Measurements from ENCODE around the gene RPL11.
A peak's percentile ranks its signal among the peaks of the same experiment; 100 is the strongest.
"Not testable (repeated sequence)": the region's sequence is repeated elsewhere in the genome, so short reads cannot be mapped to it uniquely, and the experiment has no call there.

RPL11 gene

DNA sequence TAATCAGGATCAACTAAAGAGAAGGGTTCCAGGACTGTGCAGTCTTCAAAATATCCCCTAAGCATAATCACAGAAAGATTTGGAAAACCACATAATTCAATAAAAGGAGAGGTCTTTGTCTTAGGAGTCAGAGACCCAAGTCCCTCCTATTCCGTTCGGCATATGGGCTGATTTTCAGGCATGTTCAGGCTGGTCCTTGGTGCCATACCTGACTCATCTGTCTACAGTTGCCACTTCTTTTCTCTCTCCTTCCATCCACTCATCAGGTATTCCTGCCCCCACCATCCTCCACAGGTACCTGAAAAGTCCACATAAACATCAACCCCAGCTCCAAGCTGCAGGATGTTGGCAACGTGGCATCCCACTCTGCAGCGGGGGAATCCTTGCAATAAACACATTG is 29.7 kb upstream of the RPL11 start:
- Histone ChIP-seq H3K4me3 (ENCODE audit: low read length) (no peak overlapping the region), H3K36me3 (ENCODE audit: insufficient read depth, low read length) (no peaks in the 10 kb centered on the region), H3K27me3 (ENCODE audit: insufficient read depth, low read length) (no peaks in the 10 kb centered on the region), H3K4me1 (ENCODE audit: insufficient read depth, low read length) (no peaks in the 10 kb centered on the region), H3K9me3 (ENCODE audit: low read length) (no peaks in the 10 kb centered on the region), H2AFZ (ENCODE audit: low read depth, low read length) (no peak overlapping the region)

DNA sequence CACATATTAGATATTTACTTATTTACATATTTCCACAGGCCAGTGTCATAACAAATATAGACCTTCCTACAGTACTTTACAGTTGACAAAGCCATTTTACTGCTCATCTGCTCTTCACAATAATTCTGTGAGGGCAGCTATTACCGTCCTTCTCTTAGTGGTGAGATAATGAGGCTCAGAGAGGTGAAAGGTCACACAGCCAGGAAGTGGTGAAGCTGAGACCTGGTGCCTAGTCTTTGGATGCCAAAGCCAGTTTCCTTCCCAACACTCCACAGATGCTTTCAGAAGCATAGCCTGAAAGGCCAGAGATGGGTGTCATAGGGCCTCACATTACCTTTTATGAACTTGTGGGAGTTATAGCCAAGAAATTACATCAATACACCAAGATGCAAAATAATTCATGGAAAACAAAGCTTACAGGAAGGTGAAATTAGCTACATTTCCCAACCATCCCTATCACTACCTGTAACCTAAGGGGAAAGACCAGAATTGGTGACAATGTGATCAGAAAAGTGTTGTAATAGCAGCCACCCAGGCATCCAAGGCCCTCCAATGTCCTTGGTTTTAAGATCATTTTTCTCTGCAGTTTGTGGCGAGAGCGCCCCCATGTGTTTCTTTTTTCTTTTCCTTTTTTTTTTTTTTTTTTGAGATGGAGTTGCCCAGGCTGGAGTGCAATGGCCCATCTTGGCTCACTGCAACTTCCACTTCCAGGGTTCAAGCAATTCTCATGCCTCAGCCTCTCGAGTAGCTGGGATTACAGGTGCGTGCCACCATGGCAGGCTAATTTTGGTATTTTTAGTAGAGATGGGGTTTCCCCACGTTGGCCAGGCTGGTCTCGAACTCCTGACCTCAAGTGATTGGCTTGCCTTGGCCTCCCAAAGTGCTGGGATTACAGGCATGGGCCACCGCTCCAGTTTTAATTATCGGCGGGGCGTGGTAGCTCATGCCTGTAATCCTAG is 26.5 kb upstream of the RPL11 start:
- H3K36me3 ChIP-seq (ENCODE audit: insufficient read depth, low read length) = no peaks in the 10 kb centered on the region
- no peaks in the 10 kb centered on the region for H3K4me1 ChIP-seq (ENCODE audit: insufficient read depth, low read length)
- H3K4me3 ChIP-seq (ENCODE audit: low read length) = no peak overlapping the region
- no peaks in the 10 kb centered on the region for H3K9me3 ChIP-seq (ENCODE audit: low read length)
- no peaks in the 10 kb centered on the region for H3K27me3 ChIP-seq (ENCODE audit: insufficient read depth, low read length)
- no peak overlapping the region for H2AFZ ChIP-seq (ENCODE audit: low read depth, low read length)

DNA sequence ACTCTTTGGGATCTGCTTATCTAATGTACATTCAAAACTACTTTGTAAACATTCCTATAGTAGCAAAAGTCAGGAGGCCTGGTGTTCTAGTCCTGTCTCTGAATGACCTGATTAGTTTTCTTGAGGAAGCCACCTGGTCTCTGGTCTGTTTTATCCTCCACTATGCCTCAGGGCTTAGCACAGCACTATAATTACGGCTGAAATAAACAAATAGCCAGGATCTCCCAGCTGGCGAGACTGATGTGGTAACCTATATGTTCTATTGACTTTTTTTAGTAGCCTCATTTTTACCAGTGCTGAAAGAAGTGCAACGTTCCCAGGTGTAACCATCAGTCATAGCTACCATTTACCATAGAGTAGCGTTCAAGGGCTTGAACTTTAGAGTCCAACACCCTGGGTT is 24.2 kb upstream of the RPL11 start:
- Histone ChIP-seq H3K4me3 (ENCODE audit: low read length) (no peak overlapping the region), H3K27me3 (ENCODE audit: insufficient read depth, low read length) (peaks cover 14% of the 10 kb centered on the region)

DNA sequence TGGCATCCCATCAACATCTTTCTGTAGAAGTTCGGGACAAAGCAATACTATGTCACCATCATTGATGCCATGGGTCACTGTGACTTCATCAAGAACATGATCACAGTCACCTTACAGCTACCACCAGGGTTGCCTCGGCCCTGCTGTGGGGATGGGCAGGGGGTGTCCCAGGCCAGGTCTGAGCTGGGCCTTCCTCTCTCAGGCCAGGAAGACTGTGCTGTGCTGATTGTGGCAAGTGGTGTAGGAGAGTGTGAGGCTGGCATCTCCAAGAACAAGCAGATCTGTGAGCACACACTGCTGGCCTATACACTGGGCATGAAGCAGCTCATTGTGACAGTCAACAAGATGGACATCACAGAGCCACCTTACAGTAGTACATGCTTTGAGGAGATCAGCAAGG is 20.9 kb upstream of the RPL11 start:
- Histone ChIP-seq H3K4me3 (ENCODE audit: low read length) (no peak overlapping the region), H3K4me1 (ENCODE audit: insufficient read depth, low read length) (no peaks in the 10 kb centered on the region), H3K27me3 (ENCODE audit: insufficient read depth, low read length) (peaks cover 16% of the 10 kb centered on the region), H2AFZ (ENCODE audit: low read depth, low read length) (no peak overlapping the region), H3K9me3 (ENCODE audit: low read length) (no peaks in the 10 kb centered on the region), H3K36me3 (ENCODE audit: insufficient read depth, low read length) (no peaks in the 10 kb centered on the region)

More for the DNA sequence above, 24.2 kb upstream of the RPL11 start:
- Histone ChIP-seq H3K4me1 (ENCODE audit: insufficient read depth, low read length) (no peaks in the 10 kb centered on the region), H3K9me3 (ENCODE audit: low read length) (no peaks in the 10 kb centered on the region), H2AFZ (ENCODE audit: low read depth, low read length) (no peak overlapping the region), H3K36me3 (ENCODE audit: insufficient read depth, low read length) (no peaks in the 10 kb centered on the region)

DNA sequence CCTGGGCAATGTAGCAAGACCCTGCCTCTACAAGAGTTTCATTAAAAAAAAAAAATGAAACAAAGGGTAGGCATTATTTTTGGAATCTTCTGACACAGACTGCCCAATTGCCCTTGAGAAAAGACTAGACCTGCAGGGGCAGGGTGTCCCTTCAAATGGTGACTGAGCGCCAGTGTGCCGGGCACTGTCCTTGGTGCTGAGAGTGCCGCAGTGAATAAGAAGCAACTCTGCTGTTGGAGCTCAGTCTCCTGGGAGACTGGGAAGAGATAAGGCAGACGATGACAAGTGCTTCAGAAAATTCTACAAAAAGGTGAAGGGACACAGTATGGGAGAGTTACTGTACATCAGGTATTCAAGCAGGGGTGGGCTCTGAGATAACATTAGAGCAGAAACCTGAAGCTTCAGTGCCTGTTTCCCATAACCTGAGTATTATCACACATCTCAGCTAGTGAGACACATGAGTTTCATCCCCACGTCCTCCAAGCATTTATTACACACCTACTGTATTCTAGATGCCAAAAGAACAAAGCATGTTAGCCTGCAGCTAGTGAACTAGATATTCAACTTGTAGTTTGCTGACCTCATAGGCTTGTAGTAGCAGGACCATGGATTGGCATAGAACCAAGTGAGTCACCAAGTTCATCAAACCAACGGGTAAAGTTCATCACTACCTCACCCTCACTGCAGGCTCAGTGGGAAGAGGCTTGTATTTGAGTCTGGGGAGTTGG is 18.4 kb upstream of the RPL11 start:
- no peaks in the 10 kb centered on the region for H3K4me1 ChIP-seq (ENCODE audit: insufficient read depth, low read length)
- H2AFZ ChIP-seq (ENCODE audit: low read depth, low read length) = no peak overlapping the region
- H3K9me3 ChIP-seq (ENCODE audit: low read length) = no peaks in the 10 kb centered on the region
- H3K27me3 ChIP-seq (ENCODE audit: insufficient read depth, low read length) = peaks cover 16% of the 10 kb centered on the region
- no peak overlapping the region for H3K4me3 ChIP-seq (ENCODE audit: low read length)
- H3K36me3 ChIP-seq (ENCODE audit: insufficient read depth, low read length) = no peaks in the 10 kb centered on the region

DNA sequence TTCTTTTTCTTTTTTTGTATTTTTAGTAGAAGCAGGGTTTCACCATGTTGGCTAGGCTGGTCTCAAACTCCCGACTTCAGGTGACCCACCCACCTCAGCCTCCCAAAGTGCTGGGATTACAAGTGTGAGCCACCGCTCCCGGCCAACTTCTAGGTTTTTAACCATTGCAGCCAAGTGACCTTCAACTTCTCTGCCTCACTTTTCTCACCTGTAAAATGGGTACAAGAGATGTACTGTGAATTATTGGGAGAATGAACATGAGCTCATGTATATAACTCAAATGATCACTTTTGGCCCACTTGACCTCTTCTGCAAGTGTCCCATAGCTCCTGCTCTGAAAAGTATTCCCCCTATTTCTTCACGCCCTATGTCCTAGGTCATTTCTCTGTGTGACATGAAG is 11.8 kb upstream of the RPL11 start:
- H2AFZ ChIP-seq (ENCODE audit: low read depth, low read length) = no peak overlapping the region
- H3K4me3 ChIP-seq (ENCODE audit: low read length) = no peak overlapping the region
- no peaks in the 10 kb centered on the region for H3K4me1 ChIP-seq (ENCODE audit: insufficient read depth, low read length)
- H3K27me3 ChIP-seq (ENCODE audit: insufficient read depth, low read length) = peaks cover 6% of the 10 kb centered on the region
- H3K9me3 ChIP-seq (ENCODE audit: low read length) = no peaks in the 10 kb centered on the region
- H3K36me3 ChIP-seq (ENCODE audit: insufficient read depth, low read length) = no peaks in the 10 kb centered on the region

DNA sequence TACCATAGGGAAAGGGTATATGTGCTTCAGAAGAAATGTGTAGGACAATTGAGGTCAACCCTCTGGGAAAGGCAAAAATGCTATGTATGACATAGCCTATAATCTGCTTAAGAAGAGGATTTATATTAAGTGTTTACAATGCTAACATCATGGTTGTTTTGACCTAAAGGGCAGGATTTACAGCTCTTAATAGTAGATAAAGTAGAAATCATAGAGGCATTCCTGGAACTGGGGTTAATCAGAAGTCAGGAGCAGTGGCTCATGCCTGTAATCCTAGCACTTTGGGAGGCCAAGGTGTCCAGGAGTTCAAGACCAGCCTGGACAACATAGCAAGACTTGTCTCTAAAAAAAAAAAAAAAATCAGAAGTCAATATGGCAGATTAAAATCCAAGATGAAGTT is 8.7 kb upstream of the RPL11 start:
- H2AFZ ChIP-seq (ENCODE audit: low read depth, low read length) = no peak overlapping the region
- H3K4me1 ChIP-seq (ENCODE audit: insufficient read depth, low read length) = no peaks in the 10 kb centered on the region
- H3K36me3 ChIP-seq (ENCODE audit: insufficient read depth, low read length) = no peaks in the 10 kb centered on the region
- H3K9me3 ChIP-seq (ENCODE audit: low read length) = no peaks in the 10 kb centered on the region
- H3K27me3 ChIP-seq (ENCODE audit: insufficient read depth, low read length) = peaks cover 6% of the 10 kb centered on the region
- no peak overlapping the region for H3K4me3 ChIP-seq (ENCODE audit: low read length)

DNA sequence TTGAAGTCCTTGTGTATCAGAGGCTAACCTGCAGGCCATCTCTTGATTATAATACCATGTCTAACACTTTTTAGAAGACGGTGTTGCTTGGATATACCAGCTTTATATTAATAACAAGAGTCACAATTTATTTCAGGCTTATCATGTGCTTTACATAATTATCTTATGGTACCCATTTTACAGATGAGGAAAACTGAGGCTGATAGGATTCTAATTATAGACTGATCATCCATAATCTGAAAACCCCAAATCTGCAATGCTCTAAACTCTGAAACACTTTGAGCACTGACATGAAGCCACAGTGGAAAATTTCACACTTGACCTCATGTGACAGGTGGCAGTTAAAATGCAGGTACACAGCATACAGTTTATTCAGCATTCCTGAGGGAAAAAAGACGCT is 7.2 kb upstream of the RPL11 start:
- Histone ChIP-seq H3K9me3 (ENCODE audit: low read length) (no peaks in the 10 kb centered on the region), H2AFZ (ENCODE audit: low read depth, low read length) (no peak overlapping the region), H3K36me3 (ENCODE audit: insufficient read depth, low read length) (no peaks in the 10 kb centered on the region), H3K27me3 (ENCODE audit: insufficient read depth, low read length) (peaks cover 4% of the 10 kb centered on the region), H3K4me1 (ENCODE audit: insufficient read depth, low read length) (no peaks in the 10 kb centered on the region), H3K4me3 (ENCODE audit: low read length) (no peak overlapping the region)

DNA sequence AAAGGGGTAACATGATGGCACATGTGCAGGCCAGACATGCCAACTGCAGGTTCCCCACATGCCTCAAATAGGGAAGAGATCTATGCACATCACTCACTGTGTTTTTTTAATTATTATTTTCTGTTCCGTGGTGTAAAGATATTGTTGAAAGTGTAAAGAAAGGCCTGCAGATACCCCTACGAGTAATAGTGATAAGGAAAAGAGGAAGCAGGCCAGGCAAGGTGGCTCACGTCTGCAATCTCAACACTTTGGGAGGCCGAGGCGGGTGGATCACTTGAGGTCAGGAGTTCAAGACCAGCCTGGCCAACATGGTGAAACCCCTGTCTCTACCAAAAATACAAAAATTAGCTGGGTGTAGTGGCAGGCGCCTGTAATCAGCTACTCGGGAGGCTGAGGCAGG is 6.4 kb upstream of the RPL11 start:
- H3K9me3 ChIP-seq (ENCODE audit: low read length); H2AFZ ChIP-seq (ENCODE audit: low read depth, low read length); H3K4me1 ChIP-seq (ENCODE audit: insufficient read depth, low read length); H3K36me3 ChIP-seq (ENCODE audit: insufficient read depth, low read length); H3K27me3 ChIP-seq (ENCODE audit: insufficient read depth, low read length); H3K4me3 ChIP-seq (ENCODE audit: low read length): not testable (repeated sequence)

DNA sequence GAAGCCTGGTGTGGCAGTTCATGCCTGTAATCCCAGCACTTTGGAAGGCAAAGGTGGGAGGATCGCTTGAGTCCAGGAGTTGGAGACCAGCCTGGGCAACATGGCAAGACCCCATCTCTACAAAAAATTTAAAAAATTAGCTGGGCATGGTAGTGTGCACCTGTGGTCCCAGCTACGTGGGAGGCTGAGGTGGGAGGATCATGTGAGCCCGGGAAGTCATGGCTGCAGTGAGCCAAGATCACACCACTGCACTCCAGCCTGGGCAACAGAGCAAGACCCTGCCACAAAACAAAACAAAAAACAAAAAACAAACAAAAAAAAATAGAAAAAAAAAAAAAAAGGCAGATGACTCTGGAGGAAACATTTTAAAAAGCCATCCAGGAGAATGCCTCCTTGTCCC is 3.9 kb upstream of the RPL11 start:
- H3K4me1 ChIP-seq (ENCODE audit: insufficient read depth, low read length); H3K27me3 ChIP-seq (ENCODE audit: insufficient read depth, low read length); H3K4me3 ChIP-seq (ENCODE audit: low read length); H2AFZ ChIP-seq (ENCODE audit: low read depth, low read length); H3K9me3 ChIP-seq (ENCODE audit: low read length); H3K36me3 ChIP-seq (ENCODE audit: insufficient read depth, low read length): not testable (repeated sequence)

DNA sequence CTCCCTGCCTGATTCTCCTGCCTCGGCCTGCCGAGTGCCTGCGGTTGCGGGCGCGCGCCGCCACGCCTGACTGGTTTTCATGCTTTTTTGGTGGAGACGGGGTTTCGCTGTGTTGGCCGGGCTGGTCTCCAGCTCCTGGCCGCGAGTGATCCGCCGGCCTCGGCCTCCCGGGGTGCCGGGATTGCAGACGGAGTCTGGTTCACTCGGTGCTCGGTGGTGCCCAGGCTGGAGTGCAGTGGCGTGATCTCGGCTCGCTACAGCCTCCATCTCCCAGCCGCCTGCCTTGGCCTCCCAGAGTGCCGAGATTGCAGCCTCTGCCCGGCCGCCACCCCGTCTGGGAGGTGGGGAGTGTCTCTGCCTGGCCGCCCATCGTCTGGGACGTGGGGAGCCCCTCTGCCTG is 3.3 kb upstream of the RPL11 start:
- not testable (repeated sequence) for H3K9me3 ChIP-seq (ENCODE audit: low read length)

DNA sequence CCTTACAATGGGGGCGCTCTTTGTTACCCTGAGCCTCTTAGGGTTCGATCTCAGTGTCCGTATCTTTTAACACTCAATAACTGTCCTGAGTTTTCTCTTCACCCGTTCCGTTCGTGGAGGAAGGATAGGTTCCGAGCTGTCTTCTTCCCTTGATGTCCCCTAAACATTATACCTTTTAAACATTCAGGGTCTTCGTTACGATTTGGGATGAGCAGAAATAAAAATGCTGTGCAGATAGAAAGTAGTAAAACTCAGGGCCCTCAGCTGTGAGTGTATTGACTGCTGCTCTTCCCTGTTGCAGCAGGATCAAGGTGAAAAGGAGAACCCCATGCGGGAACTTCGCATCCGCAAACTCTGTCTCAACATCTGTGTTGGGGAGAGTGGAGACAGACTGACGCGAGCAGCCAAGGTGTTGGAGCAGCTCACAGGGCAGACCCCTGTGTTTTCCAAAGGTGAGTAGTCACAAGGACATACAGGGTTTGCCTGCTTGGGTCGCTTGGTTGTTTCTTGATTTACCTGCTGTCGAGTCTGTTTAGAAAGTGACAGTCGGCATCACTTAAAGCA is 784 bp downstream of the RPL11 start:
- peak overlapping the region; percentile 93 for H3K4me3 ChIP-seq (ENCODE audit: low read length)
- peaks cover 23% of the 10 kb centered on the region for H3K4me1 ChIP-seq (ENCODE audit: insufficient read depth, low read length)

More for the DNA sequence above, 3.3 kb upstream of the RPL11 start:
- H3K4me1 ChIP-seq (ENCODE audit: insufficient read depth, low read length) = peaks cover 13% of the 10 kb centered on the region
- not testable (repeated sequence) for H3K27me3 ChIP-seq (ENCODE audit: insufficient read depth, low read length); H3K4me3 ChIP-seq (ENCODE audit: low read length); H2AFZ ChIP-seq (ENCODE audit: low read depth, low read length); H3K36me3 ChIP-seq (ENCODE audit: insufficient read depth, low read length)

DNA sequence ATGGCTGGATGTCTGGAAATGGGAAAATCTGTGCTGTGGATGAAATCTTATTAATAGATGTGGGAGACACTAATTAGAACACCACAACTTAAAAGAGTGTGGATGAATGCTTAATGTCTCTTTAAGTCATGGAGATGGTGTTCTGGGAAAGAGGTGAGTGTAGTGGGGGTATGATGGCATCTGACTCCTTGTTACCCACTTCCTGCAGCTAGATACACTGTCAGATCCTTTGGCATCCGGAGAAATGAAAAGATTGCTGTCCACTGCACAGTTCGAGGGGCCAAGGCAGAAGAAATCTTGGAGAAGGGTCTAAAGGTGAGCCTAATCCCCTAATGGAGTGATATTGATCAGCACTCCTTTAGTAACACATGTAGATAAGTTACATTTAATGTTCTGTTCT is 2.0 kb downstream of the RPL11 start:
- Histone ChIP-seq H3K4me1 (ENCODE audit: insufficient read depth, low read length) (peaks cover 23% of the 10 kb centered on the region), H2AFZ (ENCODE audit: low read depth, low read length) (no peak overlapping the region), H3K27me3 (ENCODE audit: insufficient read depth, low read length) (no peaks in the 10 kb centered on the region), H3K9me3 (ENCODE audit: low read length) (no peaks in the 10 kb centered on the region), H3K4me3 (ENCODE audit: low read length) (peak overlapping the region; percentile 93), H3K36me3 (ENCODE audit: insufficient read depth, low read length) (peaks cover 62% of the 10 kb centered on the region)

More for the DNA sequence above, 784 bp downstream of the RPL11 start:
- Histone ChIP-seq H3K9me3 (ENCODE audit: low read length) (no peaks in the 10 kb centered on the region), H2AFZ (ENCODE audit: low read depth, low read length) (no peak overlapping the region), H3K27me3 (ENCODE audit: insufficient read depth, low read length) (no peaks in the 10 kb centered on the region), H3K36me3 (ENCODE audit: insufficient read depth, low read length) (peaks cover 50% of the 10 kb centered on the region)

Data from neuron (in vitro differentiated cells).